K562 (cell line): ENCODE data around the gene VIT. TPM values are rescaled to one million over a fixed set of nuclear protein-coding genes. Genes with fewer than 3 reads are reported as not detected.

Experiments
- ATAC-seq: fragments of 200-7000 bp; cut with Tn5 transposase; 3 replicates; pipeline ENCODE4 v1.9.1; 2020; ENCODE audit warnings: moderate library complexity
- BruUV-seq: library from RNA; stranded (reverse); fragments of 400-500 nt; replicated peaks from 2 replicates; lab custom pipeline; 2021; lab: Mats Ljungman, UMichigan
- CTCF ChIA-PET: fragments of 300-600 bp; formaldehyde crosslinking; extraction: SDS; loops from one replicate; lab custom pipeline; 2021; ENCODE audit warnings: low intra/inter-chr PET ratio; lab: Yijun Ruan, JAX
- POLR2A ChIA-PET: fragments of 300-600, 350-650 bp; sonication (Branson Sonifier 250); formaldehyde crosslinking; extraction: SDS; loops from one replicate; lab custom pipeline; 2021; ENCODE audit warnings: antibody characterized with exemption, inconsistent platforms; lab: Yijun Ruan, JAX
- DNase-seq, 4 experiments: peaks; one replicate each; pipeline versions ENCODE4 v3.0.0 to v3.0.0-alpha.2; 2011 to 2018; ENCODE audit warnings: low spot score in 3 of 4, mixed read lengths in 3 of 4; ENCODE audit errors: extremely low read depth in 1 of 4
- FAIRE-seq: peaks from 2 replicates; lab custom pipeline; 2011; peaks lifted over from hg19 to GRCh38; lab: Jason Lieb, UNC
- H2AFZ ChIP-seq: 2 replicates; pipeline ENCODE4 v1.6.0; 2011; ENCODE audit warnings: low read depth, low read length, control low read depth, inconsistent platforms
- H3K27ac ChIP-seq: fragments of 200-600 bp; 3 replicates; pipeline ENCODE4 v1.8.0; 2011; ENCODE audit warnings: low read depth, mild to moderate bottlenecking, control low read depth, inconsistent platforms, low read length, moderate library complexity, mixed read lengths; ENCODE audit errors: extremely low read depth
- H3K27me3 ChIP-seq, 2 experiments: fragments of 300-600 bp in 1 of 2; 2 replicates in 1 of 2; 3 replicates in 1 of 2; pipeline versions ENCODE4 v1.6.0 to v1.8.0; 2011; ENCODE audit warnings: inconsistent platforms in 2 of 2, low read length in 2 of 2, mild to moderate bottlenecking in 1 of 2, mixed read lengths in 1 of 2, moderate library complexity in 1 of 2; ENCODE audit not compliant: control insufficient read depth in 2 of 2, insufficient read depth in 2 of 2
- H3K36me3 ChIP-seq: fragments of 300-600 bp; 3 replicates; pipeline ENCODE4 v1.8.0; 2011; ENCODE audit warnings: mild to moderate bottlenecking, low read length, inconsistent platforms; ENCODE audit not compliant: control insufficient read depth, insufficient read depth
- H3K4me1 ChIP-seq, 2 experiments: fragments of 200-600 bp in 1 of 2; replicated peaks in 1 of 2; 2 replicates in 1 of 2; 3 replicates in 1 of 2; pipeline versions ENCODE4 v1.5.1 to v1.8.0; 2011; ENCODE audit warnings: inconsistent platforms in 2 of 2, low read length in 2 of 2, mild to moderate bottlenecking in 1 of 2, mixed read lengths in 1 of 2, moderate library complexity in 1 of 2; ENCODE audit not compliant: control insufficient read depth in 2 of 2, insufficient read depth in 2 of 2
- H3K4me2 ChIP-seq: 2 replicates; pipeline ENCODE4 v1.6.1; 2011; ENCODE audit warnings: low read length, control low read depth, inconsistent platforms, mixed read lengths; ENCODE audit not compliant: insufficient read depth
- H3K4me3 ChIP-seq: fragments of 200-600 bp; sonication (generic), shearing (Covaris generic); 2 replicates; pipeline ENCODE4 v1.5.1; 2016; ENCODE audit warnings: control low read depth, inconsistent platforms
- H3K79me2 ChIP-seq: fragments of 200-600 bp; 3 replicates; pipeline ENCODE4 v1.8.0; 2011; ENCODE audit warnings: low read length, inconsistent platforms; ENCODE audit not compliant: control insufficient read depth, insufficient read depth
- H3K9ac ChIP-seq, 2 experiments: 2 replicates each; pipeline versions ENCODE4 v1.6.0 to v1.6.1; 2011; ENCODE audit warnings: low read depth in 2 of 2, low read length in 2 of 2, control low read depth in 1 of 2, inconsistent platforms in 1 of 2, mild to moderate bottlenecking in 1 of 2, mixed read lengths in 1 of 2; ENCODE audit not compliant: insufficient read depth in 1 of 2
- H3K9me1 ChIP-seq: one replicate; pipeline ENCODE4 v1.6.0; 2011; ENCODE audit warnings: inconsistent platforms, mild to moderate bottlenecking, low read length, moderate library complexity; ENCODE audit not compliant: control insufficient read depth, insufficient read depth
- H3K9me3 ChIP-seq: replicated peaks from 2 replicates; pipeline ENCODE4 v1.5.1; 2011; ENCODE audit warnings: low read depth, low read length, inconsistent platforms; ENCODE audit not compliant: control insufficient read depth, insufficient read depth
- H4K20me1 ChIP-seq: replicated peaks from 2 replicates; pipeline ENCODE4 v1.6.1; 2011; ENCODE audit warnings: low read length, inconsistent platforms, mixed read lengths; ENCODE audit not compliant: control insufficient read depth, insufficient read depth
- ETV1 ChIP-seq: fragments of 450-650 bp; conservative IDR thresholded peaks from 2 replicates; pipeline ENCODE4 v1.6.1; 2016; ENCODE audit warnings: missing genetic modification characterization, control low read depth, low read depth, missing compliant biosample characterization
- MLLT1 ChIP-seq, 2 experiments: fragments of 450-650 bp; IDR thresholded peaks; 2 replicates each; pipeline ENCODE4 v1.6.1; 2016
- NFYB ChIP-seq: IDR thresholded peaks from 2 replicates; pipeline ENCODE4 v1.6.1; 2011; ENCODE audit warnings: mild to moderate bottlenecking, moderate library complexity; ENCODE audit not compliant: insufficient read length; ENCODE audit errors: extremely low read depth
- NR2F6 ChIP-seq: fragments of 450-650 bp; formaldehyde crosslinking; IDR thresholded peaks from 2 replicates; pipeline ENCODE4 v1.4.0; 2020; ENCODE audit warnings: mild to moderate bottlenecking
- PBX2 ChIP-seq, 2 experiments: IDR thresholded peaks in 1 of 2; conservative IDR thresholded peaks in 1 of 2; 2 replicates each; pipeline ENCODE4 v1.6.1; 2016; ENCODE audit warnings: low read depth in 2 of 2, mild to moderate bottlenecking in 1 of 2, missing compliant biosample characterization in 1 of 2, missing genetic modification characterization in 1 of 2, moderate library complexity in 1 of 2
- RNF219 ChIP-seq: fragments of 250-450 bp; sonication (Bioruptor Pico); IDR thresholded peaks from 2 replicates; pipeline ENCODE4 v1.5.0; 2022; ENCODE audit warnings: mild to moderate bottlenecking
- TRIM24 ChIP-seq, 2 experiments: fragments of 450-650 bp; IDR thresholded peaks; 2 replicates each; pipeline ENCODE4 v1.6.1; 2016
- WHSC1 ChIP-seq: IDR thresholded peaks from one replicate; pipeline ENCODE4 v1.6.1; 2012; ENCODE audit warnings: low read length, control low read depth, inconsistent platforms
- ZNF124 ChIP-seq: sonication (generic); formaldehyde crosslinking; IDR thresholded peaks from 2 replicates; pipeline ENCODE4 v1.8.1; 2022; ENCODE audit warnings: missing genetic modification reagents
- ZNF395 ChIP-seq: fragments of 200-800 bp; sonication (Bioruptor generic); IDR thresholded peaks from 2 replicates; pipeline ENCODE4 v1.6.1; 2017; ENCODE audit warnings: missing genetic modification characterization, missing compliant biosample characterization
- ZNF778 ChIP-seq: fragments of 450-650 bp; formaldehyde crosslinking; IDR thresholded peaks from 2 replicates; pipeline ENCODE4 v1.4.0; 2020; ENCODE audit warnings: mild to moderate bottlenecking, moderate library complexity
- WGBS: fragments of 100-300 bp; shearing (Covaris generic); methylation state at CpG from one replicate; pipeline ENCODE4 v1.1.6; 2016; ENCODE audit warnings: low coverage, mixed read lengths; ENCODE audit not compliant: insufficient coverage; ENCODE audit errors: missing lambda C conversion rate; 5-methylcytosine and 5-hydroxymethylcytosine counted together
- in situ Hi-C: fragments of 300-500 bp; cut with MboI; formaldehyde crosslinking; loops from 4 replicates; pipeline ENCODE4 v1.15.0; 2018; ENCODE audit warnings: inconsistent platforms, mixed read lengths
- intact Hi-C: fragments of 100-400 bp; cut with micrococcal nuclease; formaldehyde crosslinking; loops from 2 replicates; pipeline ENCODE4 v1.14.2; 2022
- polyA plus RNA-seq, 8 experiments: library from polyadenylated mRNA; depleted of rRNA in 4 of 8; stranded (reverse) in 5 of 8; unstranded in 3 of 8; fragments of >200 nt; fragmentation: Nextera tagmentation in 2 of 8; fragmentation: Illumina TruSeq in 1 of 8; extraction: Ambion mirVana in 2 of 8; extraction: Trizol in 1 of 8; gene quantifications; 2 replicates each; pipeline versions ENCODE4 v1.2.1 to v1.2.3, GENCODE V29; 2011 to 2014; ENCODE audit warnings: inconsistent platforms in 1 of 8, missing spikeins in 1 of 8
- total RNA-seq, 7 experiments: library from RNA; depleted of rRNA in 6 of 7; stranded (reverse); fragments of >200 nt in 6 of 7; fragmentation: Illumina TruSeq in 2 of 7; extraction: Trizol in 2 of 7; gene quantifications; 2 replicates each; pipeline versions ENCODE4 v1.2.1 to v1.2.3, GENCODE V29; 2011 to 2021; ENCODE audit warnings: low replicate concordance in 1 of 7
- TF ChIP-seq, protein P1 (sequence below): fragments of 450-650 bp; IDR thresholded peaks from 2 replicates; pipeline ENCODE4 v1.6.1; 2016

VIT gene
- total and polyA plus RNA-seq, 9 of the 15 experiments (the other 6 are each of a cell fraction or from before 2014, with no cell fraction given): not detected

GRCh38 chr2:36663295-36663694 is 33.2 kb upstream of the VIT start:
- Histone ChIP-seq H3K79me2 (no peaks in the 10 kb centered on the region), H3K9me3 (no peaks in the 10 kb centered on the region), H3K27ac (no peak overlapping the region)
- 0% methylated on average over 2 of the region's 2 CpGs for WGBS
- DNase-seq: no peak
- intact Hi-C loops: loop anchor here (5.0 kb wide), 2 partner anchors 156 to 246 kb away; no protein-coding TSS in a partner anchor
- no peak for FAIRE-seq
- TF ChIP-seq, protein P1, sequence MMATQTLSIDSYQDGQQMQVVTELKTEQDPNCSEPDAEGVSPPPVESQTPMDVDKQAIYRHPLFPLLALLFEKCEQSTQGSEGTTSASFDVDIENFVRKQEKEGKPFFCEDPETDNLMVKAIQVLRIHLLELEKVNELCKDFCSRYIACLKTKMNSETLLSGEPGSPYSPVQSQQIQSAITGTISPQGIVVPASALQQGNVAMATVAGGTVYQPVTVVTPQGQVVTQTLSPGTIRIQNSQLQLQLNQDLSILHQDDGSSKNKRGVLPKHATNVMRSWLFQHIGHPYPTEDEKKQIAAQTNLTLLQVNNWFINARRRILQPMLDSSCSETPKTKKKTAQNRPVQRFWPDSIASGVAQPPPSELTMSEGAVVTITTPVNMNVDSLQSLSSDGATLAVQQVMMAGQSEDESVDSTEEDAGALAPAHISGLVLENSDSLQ: no peak
- no peak for TF ChIP-seq NFYB
- TF ChIP-seq ZNF395 (CRISPR knock-in tag): no peak
- no peak for TF ChIP-seq ZNF124 (CRISPR knock-in tag)
- no peak for TF ChIP-seq TRIM24 (IDR thresholded peaks at IDR 0.05)
- TF ChIP-seq NR2F6 (CRISPR knock-in tag): no peak
- no peak for TF ChIP-seq WHSC1
- no peak for TF ChIP-seq ETV1 (tag)
- TF ChIP-seq RNF219 (CRISPR knock-in tag): no peak
- TF ChIP-seq ZNF778 (CRISPR knock-in tag): no peak
- TF ChIP-seq MLLT1 (IDR thresholded peaks at IDR 0.05): no peak
- no peak for TF ChIP-seq PBX2 (CRISPR knock-in tag; IDR thresholded peaks at IDR 0.05; ENCODE audit: low read depth)
- no peak for TF ChIP-seq PBX2 (tag; conservative IDR thresholded peaks at IDR 0.05; ENCODE audit: low read depth)
- TF ChIP-seq, all 486 proteins: peak for 0
- no peak for ATAC-seq
- Histone ChIP-seq H3K4me3 (no peak overlapping the region), H3K36me3 (no peaks in the 10 kb centered on the region), H3K4me2 (no peak overlapping the region), H3K9ac (no peak overlapping the region), H4K20me1 (no peaks in the 10 kb centered on the region), H3K27me3 (peaks cover 0 to 2% of the 10 kb centered on the region in 2 experiments; a peak in 2 of 5 replicates), H3K4me1 (no peaks in the 10 kb centered on the region), H3K9me1 (no peaks in the 10 kb centered on the region), H2AFZ (no peak overlapping the region)
- no TSS peak for BruUV-seq
- POLR2A ChIA-PET: no interaction called here
- CTCF ChIA-PET: interaction anchor here (0.6 to 2.0 kb wide), 2 partner anchors 243 to 311 kb away, joined by 3 to 8 read pairs; no protein-coding TSS in a partner anchor
- in situ Hi-C loops: no loop called here
